AG08395 (cell line): Measurements from ENCODE around the gene CHAC1.

Experiments used
- DNase-seq: peaks from one replicate; pipeline ENCODE4 v3.0.0; 2012; ENCODE audit warnings: mixed read lengths, low spot score

The CHAC1 gene

DNA sequence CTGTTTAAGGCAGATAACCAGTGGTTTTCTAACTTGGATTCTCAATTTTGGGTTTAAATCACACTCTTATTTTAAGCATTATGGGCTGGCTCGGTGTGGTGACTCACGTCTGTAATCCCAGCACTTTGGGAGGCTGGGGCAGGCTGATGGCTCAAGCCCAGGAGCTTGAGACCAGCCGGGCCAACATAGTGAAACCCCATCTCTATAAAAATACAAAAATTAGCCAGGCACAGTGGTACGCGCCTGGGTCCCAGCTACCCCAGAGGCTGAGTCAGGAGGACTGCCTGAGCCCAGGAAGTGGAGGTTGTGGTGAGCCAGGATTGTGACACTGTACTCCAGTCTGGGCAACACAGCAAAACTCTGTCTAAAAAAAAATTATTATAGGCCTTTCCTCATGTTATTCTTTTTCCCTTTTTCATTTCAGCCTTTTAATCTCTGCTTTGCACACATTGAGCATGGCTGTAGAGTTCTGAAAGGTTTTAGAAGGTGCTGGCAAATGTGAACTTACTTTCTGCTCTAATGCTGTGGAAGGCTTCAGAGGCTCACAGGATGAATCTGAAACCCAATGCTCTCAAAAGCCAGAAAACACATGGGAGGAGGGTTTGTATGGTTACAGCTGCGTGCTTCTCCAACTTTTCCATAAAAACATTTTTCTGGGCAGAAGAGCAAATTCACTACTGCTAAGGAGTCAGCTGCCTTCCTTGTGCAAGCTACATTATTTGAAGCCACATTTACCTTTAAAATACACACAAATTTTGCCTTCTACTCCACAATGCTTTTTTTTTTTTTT, 32.5 kb downstream of the CHAC1 start:
- DNase-seq = peak; percentile 19

DNA sequence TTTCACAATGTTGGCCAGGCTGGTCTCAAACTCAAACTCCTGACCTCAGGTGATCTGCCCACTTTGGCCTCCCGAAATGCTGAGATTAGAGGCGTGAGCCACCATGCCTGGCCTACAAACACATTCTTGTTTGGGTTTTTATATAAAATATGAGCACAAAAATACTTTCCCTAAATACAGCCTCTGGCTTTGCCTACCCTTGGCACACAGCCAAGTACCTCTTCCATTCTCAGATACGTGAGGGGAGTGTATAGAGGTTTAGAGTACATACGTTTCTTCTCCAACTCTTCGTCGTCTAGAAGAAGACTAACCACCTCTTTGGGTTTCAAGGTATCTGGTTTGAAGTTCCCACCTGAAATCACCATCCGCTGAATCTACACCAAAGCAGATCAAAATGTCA, 33.5 kb downstream of the CHAC1 start:
- DNase-seq = no peak

DNA sequence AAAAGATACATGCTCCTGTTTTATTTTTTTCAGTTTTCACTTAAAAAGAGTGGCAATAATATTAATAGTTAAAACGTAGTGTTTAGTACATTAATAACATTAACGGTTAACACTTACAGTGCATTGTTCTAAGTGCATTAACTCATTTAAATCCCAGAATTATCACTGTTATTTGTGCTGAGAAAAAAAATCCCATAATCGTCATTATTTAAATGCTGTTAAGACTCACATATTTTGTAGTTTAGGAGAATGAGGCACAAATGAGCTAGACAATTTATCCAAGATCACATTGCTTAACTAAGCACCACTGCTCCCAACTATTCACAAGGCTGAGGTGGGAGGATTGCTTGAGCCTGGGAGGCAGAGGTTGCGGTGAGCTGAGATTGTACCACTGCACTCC, 34.9 kb downstream of the CHAC1 start:
- no peak for DNase-seq

DNA sequence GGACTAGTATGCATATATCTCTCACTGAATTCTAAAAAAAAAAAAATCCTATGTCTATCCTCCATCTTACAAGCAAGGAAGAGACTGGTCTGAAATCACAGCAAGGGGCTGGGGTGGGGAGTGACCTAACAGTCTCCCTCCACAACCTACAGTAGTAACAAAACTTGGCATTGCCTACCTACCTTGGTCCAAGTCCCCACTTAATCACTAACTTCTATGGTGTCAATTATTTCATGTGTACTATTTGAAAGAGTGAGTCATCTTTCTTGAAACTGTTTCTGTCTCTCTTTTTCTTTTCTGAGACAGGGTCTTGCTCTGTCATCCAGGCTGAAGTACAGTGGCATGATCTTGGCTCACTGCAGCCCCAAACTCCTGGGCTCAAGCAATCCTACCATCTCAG, 36.8 kb downstream of the CHAC1 start:
- no peak for DNase-seq

DNA sequence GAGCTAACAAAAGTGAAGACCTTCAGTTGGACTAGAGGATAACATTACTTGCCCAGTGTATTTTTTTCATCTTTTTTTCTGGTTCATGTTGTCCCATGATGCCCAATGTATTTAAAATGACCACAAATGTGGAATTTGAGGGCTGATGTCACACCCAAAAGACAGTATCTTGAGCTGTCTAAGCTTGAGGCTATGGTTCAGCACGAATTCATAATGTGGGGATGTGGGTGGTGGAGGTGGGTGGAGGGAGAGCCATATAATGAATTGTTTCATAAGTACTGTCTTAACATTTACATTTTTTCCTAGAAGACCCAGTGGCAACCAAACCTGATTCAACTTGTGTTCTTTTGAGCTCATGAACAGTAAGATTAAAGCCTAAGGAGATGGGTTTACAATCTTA, 37.5 kb downstream of the CHAC1 start:
- no peak for DNase-seq

DNA sequence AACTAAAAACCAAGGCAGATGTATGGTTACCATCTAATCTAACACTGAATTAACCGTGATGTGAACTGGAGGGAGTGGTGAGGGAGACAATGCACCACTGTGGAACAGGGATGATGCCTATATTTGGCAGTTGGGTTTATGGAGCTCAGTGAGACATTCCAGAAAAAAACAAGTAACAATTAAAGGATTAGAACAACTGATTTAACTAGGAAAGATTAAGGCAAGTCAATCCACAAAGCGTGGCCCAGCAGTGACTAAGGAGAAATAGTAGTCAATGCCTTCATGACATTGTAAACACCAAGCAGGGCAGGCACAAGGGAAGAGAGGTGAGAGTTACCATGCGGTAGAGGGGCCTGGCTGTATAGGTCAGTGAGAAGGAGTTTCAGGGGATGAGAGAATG, 38.1 kb downstream of the CHAC1 start:
- DNase-seq = no peak

DNA sequence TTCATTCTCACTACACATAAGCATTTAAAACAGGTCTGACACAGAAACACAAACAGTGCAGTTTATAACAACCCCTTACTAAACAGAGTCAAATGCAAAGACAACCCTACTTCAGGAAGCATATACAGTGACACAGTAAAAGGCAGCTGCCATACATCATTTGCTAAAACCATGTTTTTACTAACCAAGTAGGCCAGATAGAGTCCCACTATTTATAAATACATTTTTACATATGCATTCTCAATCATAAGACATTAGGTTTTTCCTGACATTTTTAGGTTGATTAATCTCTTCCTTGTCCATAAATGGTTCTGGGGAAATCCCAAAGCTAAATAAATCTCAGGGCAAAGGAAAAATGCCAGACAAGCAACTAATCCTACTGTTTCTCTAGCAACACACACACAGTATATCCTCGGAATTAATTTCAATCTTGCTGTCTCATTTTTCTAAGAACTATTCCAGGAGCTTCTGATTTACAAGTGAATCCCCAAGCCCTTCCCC, 39.0 kb downstream of the CHAC1 start:
- peak; percentile 27 for DNase-seq

DNA sequence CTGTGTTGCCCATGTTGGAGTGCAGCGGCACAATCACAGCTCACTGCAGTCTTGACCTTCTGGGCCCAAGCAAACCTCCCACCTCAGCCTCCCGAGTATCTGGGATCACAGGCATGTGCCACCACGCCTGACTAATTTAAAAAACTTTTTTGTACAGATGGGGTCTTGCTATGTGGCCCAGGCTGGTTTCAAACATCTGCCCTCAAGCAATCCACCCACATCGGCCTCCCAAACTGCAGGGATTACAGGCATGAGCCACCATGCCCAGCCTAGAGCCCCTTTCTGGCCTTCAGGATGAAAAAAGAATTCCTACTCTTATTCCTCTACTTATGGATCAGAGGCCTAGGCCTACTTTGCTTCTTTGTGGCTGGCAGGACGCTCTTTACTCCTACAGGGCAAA, 39.6 kb downstream of the CHAC1 start:
- no peak for DNase-seq

DNA sequence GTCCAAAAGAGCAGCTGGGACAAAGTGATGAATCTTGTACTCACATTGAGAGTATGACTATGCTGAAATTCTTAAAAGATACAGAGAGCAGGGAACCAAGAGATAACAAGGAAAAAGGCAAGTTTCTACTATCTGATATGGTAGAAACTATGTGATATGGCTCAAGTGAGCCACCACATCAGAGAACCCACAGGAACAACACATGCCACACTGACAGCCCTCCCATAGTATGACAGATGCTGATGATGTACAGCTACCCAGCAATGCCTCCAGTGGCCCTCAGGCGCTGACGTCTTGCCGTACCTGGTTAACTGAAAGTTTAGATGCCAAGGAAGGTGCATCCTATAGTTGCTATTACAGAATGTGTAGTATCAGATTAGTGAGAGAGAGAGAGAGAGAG, 42.4 kb downstream of the CHAC1 start:
- DNase-seq = no peak

DNA sequence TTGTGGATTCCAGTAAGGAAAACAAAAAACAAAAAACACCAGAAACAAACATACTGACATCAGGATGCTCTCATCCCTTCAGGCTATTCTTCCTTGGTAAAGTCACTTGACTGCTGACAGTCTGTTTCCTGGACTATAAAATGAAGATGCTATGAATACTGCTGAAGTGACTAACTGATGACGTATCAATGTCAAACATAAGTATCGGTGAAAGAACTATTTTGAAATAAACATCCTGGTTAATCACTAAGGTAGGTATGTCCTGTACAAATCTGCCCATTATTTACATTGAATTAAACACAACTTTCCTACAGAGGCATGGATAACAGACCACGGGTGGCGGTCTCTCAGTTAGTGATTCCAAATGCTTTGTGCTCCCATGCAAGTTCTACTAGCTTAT, 45.9 kb downstream of the CHAC1 start:
- peak; percentile 65 for DNase-seq

DNA sequence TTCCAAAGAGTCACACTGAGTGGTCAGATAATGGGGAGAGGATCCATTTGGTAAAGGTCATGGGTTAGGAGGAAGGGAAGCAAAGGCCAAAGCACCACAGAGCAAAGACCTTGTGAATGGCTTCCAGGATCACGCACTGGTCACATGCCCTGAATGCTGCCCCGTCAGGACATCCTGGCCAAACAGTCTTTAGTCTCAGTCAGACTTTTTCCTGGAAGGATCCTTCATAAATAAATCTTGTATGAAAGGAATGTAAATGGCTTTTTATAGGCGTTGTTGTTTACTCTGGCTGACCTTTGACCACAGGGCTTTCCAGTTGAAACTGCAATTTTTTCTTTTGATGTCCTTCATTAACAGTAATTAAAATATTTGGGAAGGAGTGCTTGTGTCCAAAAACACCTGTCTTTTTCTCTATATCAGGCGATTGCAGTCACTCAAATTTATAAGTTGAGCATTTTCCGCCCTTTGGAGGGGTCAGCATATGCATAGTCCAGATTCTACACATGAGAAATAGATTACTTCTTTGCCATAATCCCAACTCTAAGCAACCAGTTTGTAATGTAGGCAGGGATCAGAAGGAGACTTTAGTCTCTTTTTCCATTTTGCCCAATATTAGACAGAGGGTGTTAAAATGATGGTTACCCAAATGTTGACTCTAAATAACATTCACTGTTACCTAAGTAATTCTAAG, 48.4 kb downstream of the CHAC1 start:
- DNase-seq = no peak

DNA sequence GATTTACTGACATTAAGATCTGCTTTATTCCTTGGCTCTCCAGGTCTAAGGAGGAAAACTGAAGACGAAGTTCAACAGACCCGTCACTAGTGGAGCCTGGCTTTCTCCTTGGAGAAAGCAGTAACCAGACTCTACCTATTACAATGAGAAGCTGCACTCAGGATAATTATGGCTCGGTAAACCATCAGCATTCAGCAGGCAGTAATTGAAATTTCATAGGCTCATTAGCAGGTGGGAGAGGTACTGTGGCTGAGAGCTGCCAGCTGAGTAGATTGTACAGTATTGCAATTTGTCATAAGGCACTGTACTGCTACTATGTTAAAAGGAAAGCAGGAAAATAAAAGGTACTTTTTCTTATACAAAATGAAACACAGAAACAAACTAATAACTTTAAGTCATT, 51.2 kb downstream of the CHAC1 start:
- DNase-seq = no peak
